HCT116 (cell line): ENCODE results near the gene LCN15. TPM values are rescaled to one million over a fixed set of nuclear protein-coding genes. Genes with fewer than 3 reads are reported as not detected.

Experiments used
- ATAC-seq: fragments of 200-7000 bp; cut with Tn5 transposase; 2 replicates; pipeline ENCODE4 v1.9.1; 2020; ENCODE audit warnings: mild to moderate bottlenecking, moderate library complexity
- Bru-seq: library from RNA; stranded (reverse); fragments of 400-500 nt; gene quantifications from one replicate; lab custom pipeline; 2021; lab: Mats Ljungman, UMichigan
- BruChase-seq, 2 experiments: library from RNA; stranded (reverse); fragments of 400-500 nt; gene quantifications; one replicate each; lab custom pipeline; 2021; lab: Mats Ljungman, UMichigan
- BruUV-seq: library from RNA; stranded (reverse); fragments of 400-500 nt; replicated peaks from 2 replicates; lab custom pipeline; 2021; lab: Mats Ljungman, UMichigan
- CTCF ChIA-PET: fragments of 300-600 bp; sonication (Branson Sonifier 250); formaldehyde crosslinking; loops from one replicate; lab custom pipeline; 2021; ENCODE audit warnings: antibody characterized with exemption; lab: Charles Lee
- POLR2A ChIA-PET: fragments of 300-600, 350-600 bp; sonication (Branson Sonifier 250); formaldehyde crosslinking; loops from one replicate; lab custom pipeline; 2021; ENCODE audit warnings: antibody characterized with exemption; lab: Charles Lee
- RAD21 ChIA-PET, 2 experiments: fragments of 300-600 bp; sonication (Branson Sonifier 250); formaldehyde crosslinking; loops; one replicate each; lab custom pipeline; 2023; ENCODE audit warnings: low total read pairs in 2 of 2; ENCODE audit not compliant: uncharacterized antibody in 2 of 2, unreplicated experiment in 2 of 2, low non-redundant PET in 1 of 2; lab: Charles Lee
- DNase-seq: peaks from one replicate; pipeline ENCODE4 v3.0.0-alpha.2; 2010; ENCODE audit warnings: low read depth, low spot score
- H2AFZ ChIP-seq: fragments of 200-600 bp; shearing (Covaris generic), sonication (generic); 2 replicates; pipeline ENCODE4 v1.6.1; 2017; ENCODE audit warnings: low read depth, mixed run types, mixed read lengths, antibody characterized with exemption, low read length; ENCODE audit not compliant: poor library complexity, severe bottlenecking
- H3K27ac ChIP-seq: 2 replicates; pipeline ENCODE4 v1.5.1; 2012; ENCODE audit warnings: low read depth, low read length
- H3K27me3 ChIP-seq: fragments of 200-600 bp; sonication (generic); 2 replicates; pipeline ENCODE4 v1.6.1; 2016; ENCODE audit warnings: mixed run types, low read length, mixed read lengths; ENCODE audit not compliant: insufficient read depth
- H3K36me3 ChIP-seq, 2 experiments: fragments of 200-500 bp in 1 of 2; fragments of 200-600 bp in 1 of 2; sonication (Bioruptor generic) in 1 of 2; sonication (generic) in 1 of 2; 2 replicates each; pipeline versions ENCODE4 v1.5.1 to v1.6.1; 2014 to 2016; ENCODE audit warnings: low read length in 2 of 2, inconsistent platforms in 1 of 2, mixed read lengths in 1 of 2, mixed run types in 1 of 2; ENCODE audit not compliant: insufficient read depth in 2 of 2, control insufficient read depth in 1 of 2
- H3K4me1 ChIP-seq, 2 experiments: fragments of 200-600 bp in 1 of 2; sonication (generic) in 1 of 2; 2 replicates each; pipeline versions ENCODE4 v1.5.1 to v1.6.1; 2012 to 2017; ENCODE audit warnings: low read length in 2 of 2, inconsistent platforms in 1 of 2, mild to moderate bottlenecking in 1 of 2, mixed read lengths in 1 of 2, mixed run types in 1 of 2, moderate library complexity in 1 of 2; ENCODE audit not compliant: insufficient read depth in 2 of 2, control insufficient read depth in 1 of 2
- H3K4me2 ChIP-seq: fragments of 200-600 bp; sonication (generic); 2 replicates; pipeline ENCODE4 v1.6.1; 2017; ENCODE audit warnings: mixed run types, low read length, mixed read lengths
- H3K4me3 ChIP-seq, 2 experiments: fragments of 200-600 bp in 1 of 2; sonication (generic) in 1 of 2; replicated peaks in 1 of 2; 2 replicates each; pipeline ENCODE4 v1.5.1; 2011 to 2016; ENCODE audit warnings: low read length in 2 of 2, control low read depth in 1 of 2, low read depth in 1 of 2, mild to moderate bottlenecking in 1 of 2, mixed read lengths in 1 of 2, mixed run types in 1 of 2
- H3K79me2 ChIP-seq: fragments of 200-600 bp; sonication (generic); 2 replicates; pipeline ENCODE4 v1.6.1; 2017; ENCODE audit warnings: mild to moderate bottlenecking, mixed run types, low read length, moderate library complexity, mixed read lengths; ENCODE audit not compliant: insufficient read depth
- H3K9ac ChIP-seq: fragments of 200-600 bp; sonication (generic); 2 replicates; pipeline ENCODE4 v1.6.1; 2016; ENCODE audit warnings: low read length, mixed read lengths
- H3K9me2 ChIP-seq: fragments of 200-600 bp; sonication (generic), shearing (Covaris generic); 2 replicates; pipeline ENCODE4 v1.6.1; 2017; ENCODE audit warnings: mixed run types, mild to moderate bottlenecking, moderate library complexity; ENCODE audit not compliant: insufficient read depth
- H3K9me3 ChIP-seq, 2 experiments: fragments of 200-500 bp in 1 of 2; fragments of 200-600 bp in 1 of 2; sonication (Bioruptor generic) in 1 of 2; sonication (generic) in 1 of 2; 2 replicates each; pipeline ENCODE4 v1.6.1; 2014 to 2017; ENCODE audit warnings: low read length in 2 of 2, mixed read lengths in 2 of 2, inconsistent platforms in 1 of 2, low read depth in 1 of 2, mild to moderate bottlenecking in 1 of 2, mixed run types in 1 of 2, moderate library complexity in 1 of 2; ENCODE audit not compliant: control insufficient read depth in 1 of 2, insufficient read depth in 1 of 2
- H4K20me1 ChIP-seq: fragments of 200-600 bp; sonication (generic), shearing (Covaris generic); 2 replicates; pipeline ENCODE4 v1.6.1; 2017; ENCODE audit warnings: mixed run types, mild to moderate bottlenecking, moderate library complexity; ENCODE audit not compliant: insufficient read depth
- CBX3 ChIP-seq: IDR thresholded peaks from 2 replicates; pipeline ENCODE4 v1.6.1; 2012; ENCODE audit warnings: low read depth
- EGR1 ChIP-seq: IDR thresholded peaks from 2 replicates; pipeline ENCODE4 v1.6.1; 2012; ENCODE audit warnings: low read depth
- EZH2 ChIP-seq: fragments of 200-600 bp; sonication (generic); IDR thresholded peaks from 2 replicates; pipeline ENCODE4 v1.6.1; 2017; ENCODE audit warnings: antibody characterized with exemption, mixed run types
- FOSL1 ChIP-seq: IDR thresholded peaks from 2 replicates; pipeline ENCODE4 v1.6.1; 2012; ENCODE audit warnings: low read depth
- MAX ChIP-seq: IDR thresholded peaks from 2 replicates; pipeline ENCODE4 v1.6.1; 2012
- POLR2AphosphoS5 ChIP-seq: IDR thresholded peaks from 2 replicates; pipeline ENCODE4 v1.6.1; 2011; ENCODE audit warnings: mild to moderate bottlenecking, low read depth, low read length, moderate library complexity
- RAD21 ChIP-seq: IDR thresholded peaks from 2 replicates; pipeline ENCODE4 v1.6.1; 2012; ENCODE audit warnings: low read depth, mild to moderate bottlenecking
- REST ChIP-seq: IDR thresholded peaks from 2 replicates; pipeline ENCODE4 v1.6.1; 2012; ENCODE audit warnings: low read depth
- SIN3A ChIP-seq: IDR thresholded peaks from 2 replicates; pipeline ENCODE4 v1.6.1; 2012; ENCODE audit warnings: low read depth
- SP1 ChIP-seq: IDR thresholded peaks from 2 replicates; pipeline ENCODE4 v1.6.1; 2012; ENCODE audit warnings: low read depth
- SRF ChIP-seq: IDR thresholded peaks from 2 replicates; pipeline ENCODE4 v1.6.1; 2012; ENCODE audit warnings: low read depth
- ZNF274 ChIP-seq: fragments of 200-500 bp; sonication (Bioruptor generic); IDR thresholded peaks from 2 replicates; pipeline ENCODE4 v1.6.1; 2014; ENCODE audit warnings: mild to moderate bottlenecking, low read depth, low read length, inconsistent platforms
- intact Hi-C: fragments of 100-400 bp; cut with micrococcal nuclease; formaldehyde crosslinking; loops from 2 replicates; pipeline ENCODE4 v1.10.0; 2022
- long read RNA-seq: library from polyadenylated mRNA; unstranded; transcript quantifications from one replicate; pipeline ENCODE4 v2.0.0, GENCODE V29; 2021; ENCODE audit not compliant: unreplicated experiment
- polyA plus RNA-seq: library from polyadenylated mRNA; unstranded; fragments of >200 nt; gene quantifications from 2 replicates; pipeline ENCODE4 v1.2.1, GENCODE V29; 2012; ENCODE audit warnings: missing spikeins
- total RNA-seq: library from RNA; stranded (reverse); gene quantifications from one replicate; pipeline ENCODE4 v1.2.1, GENCODE V29; 2021; ENCODE audit not compliant: unreplicated experiment

Gene LCN15, protein sequence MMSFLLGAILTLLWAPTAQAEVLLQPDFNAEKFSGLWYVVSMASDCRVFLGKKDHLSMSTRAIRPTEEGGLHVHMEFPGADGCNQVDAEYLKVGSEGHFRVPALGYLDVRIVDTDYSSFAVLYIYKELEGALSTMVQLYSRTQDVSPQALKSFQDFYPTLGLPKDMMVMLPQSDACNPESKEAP
- total RNA-seq, result 0.76 TPM
- polyA plus RNA-seq, result 0.07 and 0.08 TPM in 2 replicates
- Bru-seq, nascent RNA, result percentile 15 among the genes with signal in this experiment
- BruChase-seq, experiment 1, labeled RNA remaining after a 6-hour chase, result percentile 8 among the genes with signal in this experiment
- not detected for BruChase-seq, experiment 2, labeled RNA remaining after a 2-hour chase
- long read RNA-seq, result 0 reads

- no peaks in the 10 kb centered on the region for H3K79me2 ChIP-seq
- H3K27ac ChIP-seq, result no peak within 1 kb of the TSS; the same call in 1 of the 2 replicates
- DNase-seq (no peak), ATAC-seq (no peak)
- RAD21 ChIA-PET, result no interaction called here
- H3K4me2 ChIP-seq, result no peak within 1 kb of the TSS
- H3K36me3 ChIP-seq, result no peaks in the 10 kb centered on the region
- no peak within 1 kb of the TSS for H2AFZ ChIP-seq
- CTCF ChIA-PET, result no interaction called here
- no peaks in the 10 kb centered on the region for H4K20me1 ChIP-seq
- H3K27me3 ChIP-seq, result no peaks in the 10 kb centered on the region
- no TSS peak for BruUV-seq
- intact Hi-C loops, result no loop called here
- no peak within 1 kb of the TSS for H3K4me3 ChIP-seq
- H3K4me1 ChIP-seq, result peaks cover 13 to 30% of the 10 kb centered on the region in 2 experiments; a peak in 3 of 4 replicates
- H3K9me2 ChIP-seq, result no peaks in the 10 kb centered on the region
- H3K9me3 ChIP-seq, result no peaks in the 10 kb centered on the region
- no peak within 1 kb of the TSS for H3K9ac ChIP-seq
- no peak for TF ChIP-seq EGR1
- no peak for TF ChIP-seq ZNF274
- TF ChIP-seq FOSL1, result no peak
- POLR2A ChIA-PET, result no interaction called here
Measured at GRCh38 chr9:136764301-136764891, at the start of gene LCN15. TSS of gene LCN15 (minus strand) at chr9:136764518. CDS start at chr9:136764488, 30 bp downstream.

DNA sequence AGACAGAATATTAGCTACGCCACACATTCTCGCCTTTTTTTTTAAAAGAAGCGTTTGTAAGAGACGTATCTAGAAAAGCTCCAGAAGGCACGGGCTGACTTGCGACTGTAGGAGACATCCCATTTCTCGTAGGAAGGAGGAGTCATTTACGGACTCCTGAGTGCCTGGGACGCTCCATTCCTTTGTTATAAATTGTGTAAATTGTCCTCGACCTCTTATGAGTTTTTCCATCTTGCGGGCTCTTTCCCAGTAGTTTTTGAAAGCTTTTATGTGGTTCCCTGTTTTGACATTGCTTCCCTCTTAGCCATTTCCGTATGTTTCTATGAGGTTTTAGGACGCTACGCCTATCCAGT lies 44.5 kb upstream of the LCN15 start:
- H3K27ac ChIP-seq, result peak overlapping the region; percentile 97
- H3K79me2 ChIP-seq, result peaks cover 60% of the 10 kb centered on the region
- H3K9ac ChIP-seq, result peak overlapping the region; percentile 96
- no peaks in the 10 kb centered on the region for H4K20me1 ChIP-seq
- no peak overlapping the region for H2AFZ ChIP-seq
- H3K27me3 ChIP-seq, result no peaks in the 10 kb centered on the region
- RAD21 ChIA-PET, result no interaction called here
- H3K4me1 ChIP-seq, result peaks cover 14 to 19% of the 10 kb centered on the region in 2 experiments
- DNase-seq (no peak), ATAC-seq (no peak)
- CTCF ChIA-PET, result no interaction called here
- peak overlapping the region; percentile 74 for H3K4me2 ChIP-seq
- no peaks in the 10 kb centered on the region for H3K9me2 ChIP-seq
- TF ChIP-seq MAX, result no peak
- TF ChIP-seq REST, result no peak
- TF ChIP-seq RAD21, result no peak
- no peak for TF ChIP-seq SP1
- no peak for TF ChIP-seq POLR2AphosphoS5
- TF ChIP-seq EGR1, result no peak
- no peak for TF ChIP-seq ZNF274
- TF ChIP-seq SIN3A, result no peak
- TF ChIP-seq EZH2, result no peak
- TF ChIP-seq CBX3, result no peak
- no peak for TF ChIP-seq SRF
- H3K4me3 ChIP-seq, result peak overlapping the region; percentile 79 to 93
- BruUV-seq, result no TSS peak
- POLR2A ChIA-PET, result interaction anchor here (1.9 kb wide), 1 partner anchor 8 kb away, joined by 4 read pairs; no protein-coding TSS in a partner anchor
- no peaks in the 10 kb centered on the region for H3K9me3 ChIP-seq
- intact Hi-C loops, result no loop called here
- H3K36me3 ChIP-seq, result peaks cover 8 to 14% of the 10 kb centered on the region in 2 experiments; a peak in 3 of 4 replicates
